SK-N-SH (cell line): ENCODE data around the gene PEAK1. TPM values are rescaled to one million over a fixed set of nuclear protein-coding genes. Genes with fewer than 3 reads are reported as not detected.

Source experiments
- CTCF ChIA-PET: fragments of 300-600, 350-600 bp; formaldehyde crosslinking; extraction: SDS; loops from one replicate; lab custom pipeline; 2021; lab: Yijun Ruan, JAX
- POLR2A ChIA-PET: fragments of 350-600 bp; sonication (Branson Sonifier 250); formaldehyde crosslinking; extraction: SDS; loops from one replicate; lab custom pipeline; 2020; ENCODE audit warnings: antibody characterized with exemption, inconsistent platforms; lab: Yijun Ruan, JAX
- DNase-seq: peaks from one replicate; pipeline ENCODE4 v3.0.0; 2012
- H2AFZ ChIP-seq: fragments of 200-600 bp; sonication (generic); 2 replicates; pipeline ENCODE4 v1.8.1; 2016; ENCODE audit warnings: antibody characterized with exemption, mild to moderate bottlenecking, low read depth
- H3F3A ChIP-seq: fragments of 200-600 bp; sonication (generic); replicated peaks from 2 replicates; pipeline ENCODE3; 2016; ENCODE audit warnings: antibody characterized with exemption, mild to moderate bottlenecking; ENCODE audit not compliant: insufficient read depth
- H3K27ac ChIP-seq, 2 experiments: fragments of 200-500 bp in 1 of 2; fragments of 200-600 bp in 1 of 2; sonication (Bioruptor generic) in 1 of 2; sonication (generic), shearing (Covaris generic) in 1 of 2; 2 replicates each; pipeline versions ENCODE4 v1.5.1 to v1.6.1; 2014 to 2016; ENCODE audit warnings: low read depth in 2 of 2, inconsistent platforms in 1 of 2, low read length in 1 of 2, mild to moderate bottlenecking in 1 of 2, mixed read lengths in 1 of 2
- H3K27me3 ChIP-seq: fragments of 200-600 bp; sonication (generic), shearing (Covaris generic); 2 replicates; pipeline ENCODE4 v1.6.1; 2016; ENCODE audit warnings: mixed run types; ENCODE audit not compliant: insufficient read depth
- H3K36me3 ChIP-seq, 2 experiments: fragments of 200-500 bp in 1 of 2; fragments of 200-600 bp in 1 of 2; sonication (Bioruptor generic) in 1 of 2; sonication (generic) in 1 of 2; replicated peaks in 1 of 2; 2 replicates each; pipeline versions ENCODE3 to v1.5.1; 2014 to 2016; ENCODE audit warnings: low read length in 1 of 2, mild to moderate bottlenecking in 1 of 2; ENCODE audit not compliant: insufficient read depth in 2 of 2, control insufficient read depth in 1 of 2
- H3K4me1 ChIP-seq, 2 experiments: fragments of 200-500 bp in 1 of 2; fragments of 200-600 bp in 1 of 2; sonication (Bioruptor generic) in 1 of 2; sonication (generic), shearing (Covaris generic) in 1 of 2; 2 replicates each; pipeline versions ENCODE4 v1.5.1 to v1.6.1; 2014 to 2016; ENCODE audit warnings: low read depth in 1 of 2, low read length in 1 of 2, mixed run types in 1 of 2; ENCODE audit not compliant: insufficient read depth in 2 of 2, control insufficient read depth in 1 of 2
- H3K4me2 ChIP-seq: fragments of 200-600 bp; sonication (generic), shearing (Covaris generic); 2 replicates; pipeline ENCODE4 v1.6.1; 2017; ENCODE audit warnings: mixed run types
- H3K4me3 ChIP-seq, 2 experiments: fragments of 200-500 bp in 1 of 2; fragments of 200-600 bp in 1 of 2; sonication (Bioruptor generic) in 1 of 2; sonication (generic), shearing (Covaris generic) in 1 of 2; 2 replicates each; pipeline versions ENCODE4 v1.5.1 to v1.8.1; 2014 to 2016; ENCODE audit warnings: low read depth in 2 of 2, inconsistent platforms in 1 of 2, low read length in 1 of 2, mild to moderate bottlenecking in 1 of 2, mixed read lengths in 1 of 2, moderate library complexity in 1 of 2
- H3K79me2 ChIP-seq: fragments of 200-600 bp; sonication (generic); 2 replicates; pipeline ENCODE4 v1.8.1; 2017; ENCODE audit warnings: mild to moderate bottlenecking; ENCODE audit not compliant: insufficient read depth
- H3K9ac ChIP-seq: fragments of 200-600 bp; sonication (generic); 2 replicates; pipeline ENCODE4 v1.6.1; 2017; ENCODE audit warnings: mixed run types
- H3K9me2 ChIP-seq: fragments of 200-600 bp; sonication (generic); 2 replicates; pipeline ENCODE4 v1.6.1; 2017; ENCODE audit warnings: mixed run types
- H3K9me3 ChIP-seq: fragments of 200-600 bp; sonication (generic); 2 replicates; pipeline ENCODE4 v1.6.1; 2017; ENCODE audit warnings: mixed run types, mild to moderate bottlenecking, moderate library complexity
- H4K20me1 ChIP-seq: fragments of 200-600 bp; sonication (generic); 2 replicates; pipeline ENCODE4 v1.6.1; 2017; ENCODE audit warnings: mild to moderate bottlenecking, mixed run types; ENCODE audit not compliant: insufficient read depth
- CHD2 ChIP-seq: fragments of 150-350 bp; IDR thresholded peaks from 2 replicates; pipeline ENCODE4 v1.6.1; 2018; ENCODE audit warnings: low read length; ENCODE audit not compliant: partially characterized antibody
- EP300 ChIP-seq, 2 experiments: IDR thresholded peaks; 2 replicates each; pipeline versions ENCODE4 v1.4.0 to v1.6.1; 2012; ENCODE audit warnings: borderline replicate concordance in 1 of 2, low read depth in 1 of 2, low read length in 1 of 2
- EZH2phosphoT487 ChIP-seq: fragments of 200-600 bp; sonication (generic); IDR thresholded peaks from 2 replicates; pipeline ENCODE4 v1.6.1; 2017; ENCODE audit warnings: low read depth, mixed run types, mild to moderate bottlenecking, antibody characterized with exemption, moderate library complexity, borderline replicate concordance
- FOXJ3 ChIP-seq: sonication (generic); formaldehyde crosslinking; IDR thresholded peaks from 2 replicates; pipeline ENCODE4 v1.5.1; 2020; ENCODE audit warnings: mild to moderate bottlenecking, missing genetic modification reagents
- FOXM1 ChIP-seq: IDR thresholded peaks from 2 replicates; pipeline ENCODE4 v1.4.0; 2012; ENCODE audit warnings: low read depth, mild to moderate bottlenecking
- GATA2 ChIP-seq: sonication (generic); formaldehyde crosslinking; IDR thresholded peaks from 2 replicates; pipeline ENCODE4 v1.5.0; 2020; ENCODE audit warnings: mild to moderate bottlenecking, missing genetic modification reagents
- IRF3 ChIP-seq: fragments of 150-350 bp; IDR thresholded peaks from 2 replicates; pipeline ENCODE4 v1.6.1; 2016; ENCODE audit warnings: mild to moderate bottlenecking, low read depth, low read length
- MAX ChIP-seq: IDR thresholded peaks from 2 replicates; pipeline ENCODE4 v1.4.0; 2012; ENCODE audit warnings: low read depth
- MEF2A ChIP-seq: IDR thresholded peaks from 2 replicates; pipeline ENCODE4 v1.4.0; 2012; ENCODE audit warnings: low read depth, borderline replicate concordance
- MXI1 ChIP-seq: IDR thresholded peaks from 2 replicates; pipeline ENCODE4 v1.6.1; 2012; ENCODE audit warnings: mild to moderate bottlenecking, low read depth, low read length, improper control_type of control experiment
- NFIC ChIP-seq: IDR thresholded peaks from 2 replicates; pipeline ENCODE4 v1.4.0; 2012; ENCODE audit warnings: borderline replicate concordance
- NRF1 ChIP-seq: IDR thresholded peaks from 2 replicates; pipeline ENCODE4 v1.6.1; 2012; ENCODE audit warnings: low read depth, mild to moderate bottlenecking, low read length
- POLR2AphosphoS5 ChIP-seq: IDR thresholded peaks from 2 replicates; pipeline ENCODE4 v1.6.1; 2012; ENCODE audit warnings: low read depth, low read length
- RAD21 ChIP-seq: IDR thresholded peaks from 2 replicates; pipeline ENCODE4 v1.6.1; 2012; ENCODE audit warnings: mild to moderate bottlenecking, low read length
- RCOR1 ChIP-seq: fragments of 150-350 bp; IDR thresholded peaks from 2 replicates; pipeline ENCODE4 v1.6.1; 2017; ENCODE audit warnings: antibody characterized with exemption, low read length
- RFX5 ChIP-seq: IDR thresholded peaks from 2 replicates; pipeline ENCODE4 v1.6.1; 2012; ENCODE audit warnings: mild to moderate bottlenecking, improper control_type of control experiment, low read length
- SIN3A ChIP-seq: IDR thresholded peaks from 2 replicates; pipeline ENCODE4 v1.6.1; 2012; ENCODE audit warnings: low read depth, mild to moderate bottlenecking, low read length, moderate library complexity, borderline replicate concordance
- SMC3 ChIP-seq: IDR thresholded peaks from 2 replicates; pipeline ENCODE4 v1.6.1; 2012; ENCODE audit warnings: low read depth, low read length, improper control_type of control experiment
- TAF1 ChIP-seq: IDR thresholded peaks from 2 replicates; pipeline ENCODE4 v1.6.1; 2012; ENCODE audit warnings: low read depth, mild to moderate bottlenecking, low read length, moderate library complexity, borderline replicate concordance
- TEAD4 ChIP-seq: IDR thresholded peaks from 2 replicates; pipeline ENCODE4 v1.4.0; 2012; ENCODE audit warnings: mild to moderate bottlenecking, borderline replicate concordance; ENCODE audit not compliant: insufficient read depth
- USF1 ChIP-seq: IDR thresholded peaks from 2 replicates; pipeline ENCODE4 v1.4.0; 2012; ENCODE audit warnings: low read depth, borderline replicate concordance
- YY1 ChIP-seq: IDR thresholded peaks from 2 replicates; pipeline ENCODE4 v1.4.0; 2012; ENCODE audit warnings: low read depth, mild to moderate bottlenecking
- ZBTB33 ChIP-seq: IDR thresholded peaks from 2 replicates; pipeline ENCODE4 v1.4.0; 2012; ENCODE audit warnings: low read depth, borderline replicate concordance
- WGBS: methylation state at CpG from one replicate; pipeline ENCODE4 v1.1.6; 2017; ENCODE audit warnings: low lambda C conversion rate; 5-methylcytosine and 5-hydroxymethylcytosine counted together
- polyA plus RNA-seq, 3 experiments: library from polyadenylated mRNA; depleted of rRNA; stranded (reverse); fragments of >200 nt; gene quantifications; 2 replicates each; pipeline ENCODE4 v1.2.3, GENCODE V29; 2012

The PEAK1 gene
- polyA plus RNA-seq, 1 of the 3 experiments (the other 2 are of a cell fraction): 9.0 TPM

GRCh38 chr15:77437264-77437663 is 17.4 kb upstream of the PEAK1 start:
- DNase-seq: no peak
- Histone ChIP-seq H3K9me2 (no peaks in the 10 kb centered on the region), H3K9ac (no peak overlapping the region), H3K4me2 (no peak overlapping the region), H3K27me3 (no peaks in the 10 kb centered on the region), H3K9me3 (no peaks in the 10 kb centered on the region), H4K20me1 (peaks cover 7% of the 10 kb centered on the region), H3F3A (peaks cover 8% of the 10 kb centered on the region)
- CTCF ChIA-PET: no interaction called here
- TF ChIP-seq TEAD4 (no peak), RAD21 (no peak), USF1 (no peak), SMC3 (no peak), MXI1 (no peak), CHD2 (no peak), MAX (no peak), SIN3A (no peak), NRF1 (no peak), FOXJ3 (CRISPR knock-in tag) (no peak), POLR2AphosphoS5 (no peak), MEF2A (no peak), EZH2phosphoT487 (no peak), TAF1 (no peak)
- TF ChIP-seq, all 33 proteins: peak for 0
- 81% methylated on average over 4 of the region's 4 CpGs for WGBS
- no peak overlapping the region for H2AFZ ChIP-seq
- H3K4me1 ChIP-seq: peaks cover 0 to 7% of the 10 kb centered on the region in 2 experiments; a peak in 1 of 4 replicates
- no peaks in the 10 kb centered on the region for H3K36me3 ChIP-seq
- H3K79me2 ChIP-seq: peaks cover 70% of the 10 kb centered on the region
- POLR2A ChIA-PET: interaction anchor here (0.6 kb wide), 1 partner anchor 313 kb away, joined by 3 read pairs; no protein-coding TSS in a partner anchor
- no peak overlapping the region for H3K27ac ChIP-seq
- H3K4me3 ChIP-seq: no peak overlapping the region

- H3K4me3 ChIP-seq: no peak overlapping the region
- H3K27ac ChIP-seq: no peak overlapping the region
- no peaks in the 10 kb centered on the region for H3K9me3 ChIP-seq
- H3K27me3 ChIP-seq: no peaks in the 10 kb centered on the region
- no peak for TF ChIP-seq EP300 (IDR thresholded peaks at IDR 0.05; ENCODE audit: borderline replicate concordance in 1 of 2, low read depth in 1 of 2, low read length in 1 of 2)
- no peak for TF ChIP-seq SIN3A
- no peak for TF ChIP-seq YY1
- no peak for TF ChIP-seq IRF3
- no peak for TF ChIP-seq RFX5
- TF ChIP-seq NFIC: no peak
- no peak for TF ChIP-seq CHD2
- TF ChIP-seq GATA2 (CRISPR knock-in tag): no peak
- no peak for TF ChIP-seq RCOR1
- TF ChIP-seq FOXM1: no peak
- TF ChIP-seq ZBTB33: no peak
- no peak for TF ChIP-seq MXI1
- no peak for TF ChIP-seq NRF1
- peaks cover 10% of the 10 kb centered on the region for H4K20me1 ChIP-seq
- WGBS: 97% methylated on average over 2 of the region's 2 CpGs
- H3K4me1 ChIP-seq: peaks cover 0 to 7% of the 10 kb centered on the region in 2 experiments; a peak in 1 of 4 replicates
- H3K79me2 ChIP-seq: peaks cover 69% of the 10 kb centered on the region
- CTCF ChIA-PET: no interaction called here
- peaks cover 8% of the 10 kb centered on the region for H3F3A ChIP-seq
- no peak for DNase-seq
- no peaks in the 10 kb centered on the region for H3K9me2 ChIP-seq
- no peak overlapping the region for H3K4me2 ChIP-seq
- H2AFZ ChIP-seq: no peak overlapping the region
- no peak overlapping the region for H3K9ac ChIP-seq
- POLR2A ChIA-PET: interaction anchor here (0.6 kb wide), 1 partner anchor 313 kb away, joined by 3 read pairs; no protein-coding TSS in a partner anchor
- no peaks in the 10 kb centered on the region for H3K36me3 ChIP-seq
These were observed 16.9 kb upstream of the PEAK1 start for GRCh38 chr15:77436822-77437221.
